Endothelial cell of umbilical vein (primary cell): Measurements from ENCODE around the gene TOR4A. TPM values are rescaled to one million over a fixed set of nuclear protein-coding genes. Genes with fewer than 3 reads are reported as not detected.
A peak's percentile ranks its signal among the peaks of the same experiment; 100 is the strongest.

ENCODE experiments used
- BruUV-seq: library from RNA; stranded (reverse); fragments of 400-500 nt; replicated peaks from 2 replicates; lab custom pipeline; 2021; lab: Mats Ljungman, UMichigan
- CTCF ChIA-PET: fragments of 300-600, 350-600 bp; sonication (Branson Sonifier 250); formaldehyde crosslinking; loops from one replicate; lab custom pipeline; 2021; ENCODE audit warnings: antibody characterized with exemption, inconsistent platforms; lab: Charles Lee
- POLR2A ChIA-PET: fragments of 300-600, 350-600 bp; sonication (Branson Sonifier 250); formaldehyde crosslinking; loops from one replicate; lab custom pipeline; 2021; ENCODE audit warnings: antibody characterized with exemption, inconsistent platforms; lab: Charles Lee
- DNase-seq: peaks from one replicate; pipeline ENCODE4 v3.0.0-alpha.2; 2011; ENCODE audit warnings: low read depth, low spot score
- FAIRE-seq: peaks from 2 replicates; lab custom pipeline; 2011; peaks lifted over from hg19 to GRCh38; lab: Jason Lieb, UNC
- H2AFZ ChIP-seq: 2 replicates; pipeline ENCODE4 v1.6.0; 2012; ENCODE audit warnings: low read depth, low read length, control low read depth, inconsistent platforms
- H3K27ac ChIP-seq: 2 replicates; pipeline ENCODE4 v1.5.1; 2011; ENCODE audit warnings: low read depth, mild to moderate bottlenecking, control low read depth, low read length, moderate library complexity; ENCODE audit not compliant: insufficient read depth
- H3K27me3 ChIP-seq, 2 experiments: 2 replicates each; pipeline versions ENCODE4 v1.6.0 to v1.6.1; 2011; ENCODE audit warnings: low read length in 2 of 2, mixed read lengths in 1 of 2; ENCODE audit not compliant: control insufficient read depth in 2 of 2, insufficient read depth in 2 of 2
- H3K36me3 ChIP-seq, 2 experiments: 2 replicates in 1 of 2; 3 replicates in 1 of 2; pipeline ENCODE4 v1.5.1; 2011; ENCODE audit warnings: low read length in 2 of 2, mild to moderate bottlenecking in 1 of 2, moderate library complexity in 1 of 2; ENCODE audit not compliant: control insufficient read depth in 2 of 2, insufficient read depth in 2 of 2; ENCODE audit errors: extremely low read depth in 1 of 2
- H3K4me1 ChIP-seq: 3 replicates; pipeline ENCODE4 v1.5.1; 2011; ENCODE audit warnings: mild to moderate bottlenecking, low read length; ENCODE audit not compliant: control insufficient read depth, insufficient read depth; ENCODE audit errors: extremely low read depth
- H3K4me2 ChIP-seq: 2 replicates; pipeline ENCODE4 v1.6.1; 2011; ENCODE audit warnings: low read length, control low read depth, mixed read lengths; ENCODE audit not compliant: insufficient read depth
- H3K4me3 ChIP-seq, 3 experiments: fragments of 200-600 bp in 1 of 3; sonication (generic), shearing (Covaris generic) in 1 of 3; replicated peaks in 1 of 3; 2 replicates each; pipeline ENCODE4 v1.5.1; 2011 to 2016; ENCODE audit warnings: control low read depth in 3 of 3, low read length in 3 of 3, mild to moderate bottlenecking in 2 of 3, inconsistent platforms in 1 of 3, low read depth in 1 of 3, moderate library complexity in 1 of 3; ENCODE audit not compliant: insufficient read depth in 1 of 3
- H3K79me2 ChIP-seq: 2 replicates; pipeline ENCODE4 v1.6.0; 2012; ENCODE audit warnings: low read length, inconsistent platforms; ENCODE audit not compliant: control insufficient read depth, insufficient read depth
- H3K9ac ChIP-seq: replicated peaks from 2 replicates; pipeline ENCODE3; 2011; ENCODE audit warnings: low read length, control low read depth; ENCODE audit not compliant: insufficient read depth; ENCODE audit errors: extremely low read depth
- H3K9me1 ChIP-seq: replicated peaks from 3 replicates; pipeline ENCODE4 v1.6.0; 2011; ENCODE audit warnings: mild to moderate bottlenecking, low read length; ENCODE audit not compliant: control insufficient read depth, insufficient read depth; ENCODE audit errors: extremely low read depth
- H3K9me3 ChIP-seq: replicated peaks from 2 replicates; pipeline ENCODE4 v1.5.1; 2012; ENCODE audit warnings: low read length, inconsistent platforms; ENCODE audit not compliant: control insufficient read depth, insufficient read depth
- H4K20me1 ChIP-seq: replicated peaks from 2 replicates; pipeline ENCODE3; 2011; ENCODE audit warnings: mild to moderate bottlenecking, low read length; ENCODE audit not compliant: control insufficient read depth, insufficient read depth; ENCODE audit errors: extremely low read depth
- EZH2 ChIP-seq: IDR thresholded peaks from 2 replicates; pipeline ENCODE4 v1.6.1; 2012; ENCODE audit warnings: borderline replicate concordance, low read depth, mild to moderate bottlenecking, moderate library complexity, low read length, inconsistent platforms; ENCODE audit not compliant: severe bottlenecking
- FOS ChIP-seq: IDR thresholded peaks from 2 replicates; pipeline ENCODE4 v1.6.1; 2011; ENCODE audit warnings: mild to moderate bottlenecking, low read length, moderate library complexity, borderline replicate concordance; ENCODE audit not compliant: insufficient read depth
- GATA2 ChIP-seq: IDR thresholded peaks from 2 replicates; pipeline ENCODE4 v1.7.0; 2011; ENCODE audit warnings: low read depth, mild to moderate bottlenecking, moderate library complexity, mixed read lengths, low read length; ENCODE audit not compliant: insufficient read length, insufficient read depth
- JUN ChIP-seq: IDR thresholded peaks from 2 replicates; pipeline ENCODE4 v1.6.1; 2011; ENCODE audit warnings: borderline replicate concordance, low read depth; ENCODE audit not compliant: insufficient read length, insufficient read depth
- POLR2A ChIP-seq: IDR thresholded peaks from 2 replicates; pipeline ENCODE4 v1.6.1; 2012; ENCODE audit warnings: low read depth, mild to moderate bottlenecking, control low read depth, low read length
- POLR2AphosphoS5 ChIP-seq: IDR thresholded peaks from 2 replicates; pipeline ENCODE4 v1.6.1; 2012; ENCODE audit warnings: low read depth, mild to moderate bottlenecking, control low read depth, low read length, moderate library complexity; ENCODE audit not compliant: insufficient read depth
- dilution Hi-C: fragments of 300-500 bp; cut with MboI; formaldehyde crosslinking; loops from one replicate; pipeline ENCODE4 v1.15.0; 2019; ENCODE audit warnings: low sequenced_read_pairs; ENCODE audit not compliant: extremely low pct_ligation_motif_present
- intact Hi-C: fragments of 100-400 bp; cut with micrococcal nuclease; formaldehyde crosslinking; loops from one replicate; pipeline ENCODE4 v1.10.0; 2022
- polyA plus RNA-seq, 4 experiments: library from polyadenylated mRNA; depleted of rRNA in 3 of 4; stranded (reverse) in 3 of 4; unstranded in 1 of 4; fragments of >200 nt; gene quantifications; 2 replicates each; pipeline versions ENCODE4 v1.2.1 to v1.2.3, GENCODE V29; 2011 to 2012; ENCODE audit warnings: missing spikeins in 1 of 4
- total RNA-seq: library from RNA; stranded (reverse); gene quantifications from 2 replicates; pipeline ENCODE4 v1.2.3, GENCODE V29; 2021
- TF ChIP-seq, protein P1 (sequence below), 2 donors: IDR thresholded peaks; 1 replicate in 1 of 2; 2 replicates in 1 of 2; pipeline ENCODE4 v1.5.1; 2011; ENCODE audit warnings: low read length in 2 of 2, mild to moderate bottlenecking in 2 of 2, moderate library complexity in 2 of 2, control low read depth in 1 of 2, inconsistent platforms in 1 of 2, low read depth in 1 of 2; ENCODE audit not compliant: insufficient read depth in 1 of 2; ENCODE audit errors: extremely low read depth in 1 of 2
- TF ChIP-seq, protein P2 (sequence below): IDR thresholded peaks from 2 replicates; pipeline ENCODE4 v1.6.1; 2011; ENCODE audit not compliant: insufficient read depth, insufficient read length

TOR4A gene
- total and polyA plus RNA-seq, 2 donors (not counting 3 experiments of a cell fraction or from before 2014, with no cell fraction given): 32.4 to 48.0 TPM

DNA sequence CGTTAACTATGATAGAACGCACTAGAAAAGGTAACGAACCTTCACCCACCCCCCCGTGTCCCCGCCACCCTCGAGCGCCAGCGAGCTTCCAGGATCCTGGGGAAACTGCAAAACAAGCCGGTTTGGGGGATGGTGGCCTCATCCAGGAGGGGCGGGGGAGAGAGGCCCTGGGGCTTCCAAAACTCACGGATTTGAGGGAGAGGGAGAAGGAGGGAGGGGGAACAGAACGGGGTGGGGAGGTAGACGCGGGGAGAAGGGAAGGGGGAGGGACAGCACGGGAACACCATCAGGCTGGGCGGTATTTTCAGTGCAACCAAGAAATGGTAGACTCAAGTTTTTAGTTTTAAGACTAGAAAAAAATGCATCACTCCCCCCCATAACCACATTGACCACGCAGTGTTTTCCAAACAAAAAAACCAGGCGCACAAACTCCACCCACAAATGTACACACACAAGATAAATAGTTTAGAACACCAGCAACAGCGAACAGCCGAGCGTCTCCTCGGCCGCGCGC lies 23.1 kb downstream of the TOR4A start:
- peak; percentile 55 for DNase-seq
- Histone ChIP-seq H4K20me1 (no peaks in the 10 kb centered on the region), H3K79me2 (peaks cover 26% of the 10 kb centered on the region), H3K36me3 (no peaks in the 10 kb centered on the region), H3K4me1 (peaks cover 61% of the 10 kb centered on the region), H3K9me3 (no peaks in the 10 kb centered on the region), H3K9ac (peak overlapping the region; percentile 53), H2AFZ (no peak overlapping the region), H3K27me3 (no peaks in the 10 kb centered on the region), H3K9me1 (no peaks in the 10 kb centered on the region), H3K27ac (peak overlapping the region; percentile 93), H3K4me2 (peak overlapping the region; percentile 84), H3K4me3 (peak overlapping the region; percentile 61 to 83 (median 70))
- ChIA-PET CTCF (interaction anchor here (1.0 to 3.1 kb wide), 5 partner anchors 13 to 146 kb away, joined by 3 to 36 read pairs (median 20); no protein-coding TSS in a partner anchor), POLR2A (interaction anchor here (0.6 kb wide), 1 partner anchor 212 kb away, joined by 6 read pairs; no protein-coding TSS in a partner anchor)
- TF ChIP-seq GATA2: no peak
- TF ChIP-seq, protein P1, sequence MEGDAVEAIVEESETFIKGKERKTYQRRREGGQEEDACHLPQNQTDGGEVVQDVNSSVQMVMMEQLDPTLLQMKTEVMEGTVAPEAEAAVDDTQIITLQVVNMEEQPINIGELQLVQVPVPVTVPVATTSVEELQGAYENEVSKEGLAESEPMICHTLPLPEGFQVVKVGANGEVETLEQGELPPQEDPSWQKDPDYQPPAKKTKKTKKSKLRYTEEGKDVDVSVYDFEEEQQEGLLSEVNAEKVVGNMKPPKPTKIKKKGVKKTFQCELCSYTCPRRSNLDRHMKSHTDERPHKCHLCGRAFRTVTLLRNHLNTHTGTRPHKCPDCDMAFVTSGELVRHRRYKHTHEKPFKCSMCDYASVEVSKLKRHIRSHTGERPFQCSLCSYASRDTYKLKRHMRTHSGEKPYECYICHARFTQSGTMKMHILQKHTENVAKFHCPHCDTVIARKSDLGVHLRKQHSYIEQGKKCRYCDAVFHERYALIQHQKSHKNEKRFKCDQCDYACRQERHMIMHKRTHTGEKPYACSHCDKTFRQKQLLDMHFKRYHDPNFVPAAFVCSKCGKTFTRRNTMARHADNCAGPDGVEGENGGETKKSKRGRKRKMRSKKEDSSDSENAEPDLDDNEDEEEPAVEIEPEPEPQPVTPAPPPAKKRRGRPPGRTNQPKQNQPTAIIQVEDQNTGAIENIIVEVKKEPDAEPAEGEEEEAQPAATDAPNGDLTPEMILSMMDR (IDR thresholded peaks at IDR 0.05; ENCODE audit: extremely low read depth in 1 of 2, insufficient read depth in 1 of 2, low read depth in 1 of 2, low read length in 2 of 2): no peak
- no peak for TF ChIP-seq FOS
- no peak for TF ChIP-seq EZH2
- TF ChIP-seq, protein P2, sequence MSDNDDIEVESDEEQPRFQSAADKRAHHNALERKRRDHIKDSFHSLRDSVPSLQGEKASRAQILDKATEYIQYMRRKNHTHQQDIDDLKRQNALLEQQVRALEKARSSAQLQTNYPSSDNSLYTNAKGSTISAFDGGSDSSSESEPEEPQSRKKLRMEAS: no peak
- peak; percentile 8 for TF ChIP-seq POLR2A
- TF ChIP-seq POLR2AphosphoS5: no peak
- no peak for TF ChIP-seq JUN
- intact Hi-C loops: no loop called here
- FAIRE-seq: peak; percentile 52
- BruUV-seq: no TSS peak
- dilution Hi-C loops: no loop called here
